COLO829 (cell line): ENCODE results near the gene CLVS2.

Experiments used
- DNase-seq: peaks from one replicate; pipeline ENCODE4 v3.0.0; 2012; ENCODE audit warnings: low spot score

The CLVS2 gene

DNA sequence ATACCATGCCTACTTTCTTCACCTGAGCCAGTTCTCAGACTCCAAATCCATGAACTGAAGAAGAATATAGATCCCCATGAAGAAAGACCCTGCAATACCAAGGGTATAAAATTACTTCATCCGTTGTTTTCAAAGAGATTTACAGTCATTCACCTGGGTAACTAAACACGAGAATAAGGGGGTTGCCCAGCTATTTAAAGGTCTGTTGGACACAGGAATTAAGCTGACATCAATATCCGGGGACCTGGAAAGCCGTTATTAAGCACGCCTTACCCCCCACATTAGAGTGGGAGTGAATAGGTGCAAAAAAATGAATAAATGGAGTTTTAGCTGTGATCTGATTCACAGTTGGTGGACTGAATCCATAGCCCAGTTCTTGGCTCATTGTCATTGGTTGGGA is 28.9 kb downstream of the CLVS2 start:
- DNase-seq, result no peak

DNA sequence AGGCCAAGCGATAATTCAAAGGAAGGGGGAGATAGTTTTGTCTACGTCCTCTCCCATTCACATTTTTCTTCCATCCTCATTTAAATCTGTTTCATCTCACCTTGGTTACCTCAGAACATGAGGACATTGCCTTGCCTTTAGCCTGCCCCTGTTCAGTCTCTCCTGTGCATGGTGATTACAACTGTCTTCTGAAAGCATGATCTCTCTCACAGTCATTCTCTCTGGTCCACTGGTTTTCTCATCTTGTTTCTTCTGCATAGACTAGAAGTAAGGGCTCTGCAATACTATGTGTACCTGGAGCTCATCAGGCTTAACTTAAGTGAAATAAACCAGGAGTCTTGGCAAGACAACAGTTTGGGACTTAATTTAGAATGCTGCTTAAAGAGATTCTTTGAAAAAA is 31.4 kb downstream of the CLVS2 start:
- no peak for DNase-seq

DNA sequence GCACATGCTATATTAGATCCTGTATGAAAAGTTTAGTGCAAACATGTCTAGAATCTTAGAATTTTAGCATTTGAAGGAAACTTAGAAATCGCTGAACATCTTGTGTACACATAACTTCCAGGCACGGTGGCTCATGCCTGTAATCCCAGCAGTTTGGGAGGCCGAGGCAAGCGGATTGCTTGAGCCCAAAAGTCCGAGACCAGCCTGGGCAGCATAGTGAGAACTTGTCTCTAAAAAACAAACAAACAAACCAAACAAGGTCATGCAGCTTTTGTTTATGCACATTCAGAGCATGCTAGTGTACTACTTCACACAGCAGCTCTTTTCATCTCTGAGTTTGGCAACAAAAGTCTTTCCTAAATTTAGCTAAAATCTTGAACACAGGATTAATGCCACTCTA is 32.2 kb downstream of the CLVS2 start:
- DNase-seq, result no peak

DNA sequence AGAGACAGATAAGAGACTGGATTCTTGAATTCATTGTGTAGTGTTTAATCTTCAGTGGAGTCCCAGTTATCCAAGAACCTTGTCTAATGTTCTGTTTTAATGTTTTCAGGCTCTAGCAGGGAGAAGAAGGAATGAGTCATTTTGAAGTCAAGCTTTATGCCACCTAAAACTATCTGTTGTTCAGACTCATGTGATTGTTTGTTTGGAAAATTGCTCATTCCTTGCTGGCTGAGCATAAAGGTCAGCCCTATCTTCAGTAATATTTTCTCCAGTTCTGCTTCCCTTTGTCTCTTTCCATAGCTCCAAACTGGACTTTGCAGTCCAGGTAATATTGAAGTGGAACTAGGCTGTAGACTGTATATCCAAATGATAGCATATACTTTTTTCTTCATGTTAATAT is 34.2 kb downstream of the CLVS2 start:
- peak; percentile 3 for DNase-seq

DNA sequence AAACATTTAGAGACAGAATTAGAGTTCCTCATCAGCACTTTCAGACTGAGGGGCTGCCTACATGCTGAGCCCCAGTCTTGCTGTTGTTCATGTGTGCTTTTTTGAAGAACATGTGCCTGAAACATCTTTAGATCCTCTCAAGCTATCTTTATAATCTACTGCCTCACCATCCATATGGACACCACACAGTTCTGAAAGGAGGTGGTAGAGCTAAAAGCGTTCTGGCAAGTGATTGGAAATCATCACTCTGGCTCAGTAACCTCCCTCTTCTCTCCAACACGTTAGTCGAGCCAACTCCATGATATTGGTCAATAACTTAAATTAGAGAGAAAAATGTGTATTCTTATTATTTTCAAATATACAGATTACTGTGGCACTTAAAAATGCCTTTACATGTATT is 40.6 kb downstream of the CLVS2 start:
- no peak for DNase-seq

DNA sequence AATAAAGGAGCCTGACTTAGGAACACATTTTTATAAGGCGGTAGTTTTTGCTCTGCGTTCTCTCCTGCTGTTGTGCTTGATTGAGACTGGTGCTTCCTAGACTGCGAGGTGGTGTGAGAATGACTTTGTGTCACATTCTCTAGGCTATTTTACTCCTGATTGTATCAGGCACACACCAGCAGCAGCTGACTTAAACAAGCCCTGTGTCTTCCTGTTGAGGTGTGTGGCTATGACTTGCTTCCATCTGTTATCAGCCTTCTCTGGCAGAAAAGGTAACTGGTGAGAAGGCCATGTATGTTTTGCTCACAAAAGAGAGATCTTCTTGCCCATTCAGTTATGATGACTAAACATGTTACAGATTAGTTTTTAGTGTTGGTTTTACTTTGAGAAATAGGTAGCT is 43.4 kb downstream of the CLVS2 start:
- DNase-seq, result no peak

DNA sequence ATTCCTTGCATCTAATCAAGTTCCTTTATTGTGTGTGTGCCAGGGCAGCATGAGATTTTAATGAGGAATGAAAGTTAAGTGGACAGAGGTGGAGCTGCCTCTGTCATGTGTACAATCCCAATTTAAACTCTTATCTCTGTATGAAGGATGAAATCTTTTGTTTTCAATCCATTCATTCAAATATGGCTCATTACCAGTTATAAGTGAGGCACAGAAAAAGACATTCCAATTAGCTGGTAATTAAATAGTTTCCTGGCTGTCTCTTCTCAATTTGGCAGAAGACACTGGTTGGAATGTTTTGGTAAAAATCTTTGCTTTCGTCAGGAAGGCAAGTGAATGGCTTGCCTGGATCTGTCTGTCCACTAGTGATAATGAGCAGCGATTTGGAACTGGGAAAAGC is 46.4 kb downstream of the CLVS2 start:
- DNase-seq, result no peak

DNA sequence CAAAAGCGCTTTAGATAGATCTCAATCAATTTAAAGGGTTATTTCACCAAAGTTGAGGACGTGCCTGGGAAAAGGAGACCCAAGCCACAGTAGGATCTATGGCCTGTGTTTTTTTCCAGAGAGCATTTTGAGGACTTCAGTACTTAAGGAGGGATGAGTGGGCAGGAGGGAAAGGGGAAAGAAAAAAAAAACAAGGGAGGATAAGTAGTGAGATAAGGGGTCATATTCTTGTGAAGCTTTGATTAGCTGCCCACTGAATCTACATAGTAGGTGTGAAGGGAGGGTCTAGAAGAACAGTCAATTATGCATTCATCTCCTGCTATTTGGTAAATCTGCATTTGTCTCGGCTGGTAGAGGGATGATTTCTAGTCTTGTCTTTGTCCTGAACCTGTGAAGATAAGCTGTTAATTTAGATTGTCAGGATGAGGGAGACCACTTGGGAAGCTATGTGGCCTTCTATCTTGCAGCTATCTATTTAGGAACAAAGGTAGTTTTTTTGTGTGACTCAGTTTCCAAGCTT is 48.4 kb downstream of the CLVS2 start:
- DNase-seq, result no peak

DNA sequence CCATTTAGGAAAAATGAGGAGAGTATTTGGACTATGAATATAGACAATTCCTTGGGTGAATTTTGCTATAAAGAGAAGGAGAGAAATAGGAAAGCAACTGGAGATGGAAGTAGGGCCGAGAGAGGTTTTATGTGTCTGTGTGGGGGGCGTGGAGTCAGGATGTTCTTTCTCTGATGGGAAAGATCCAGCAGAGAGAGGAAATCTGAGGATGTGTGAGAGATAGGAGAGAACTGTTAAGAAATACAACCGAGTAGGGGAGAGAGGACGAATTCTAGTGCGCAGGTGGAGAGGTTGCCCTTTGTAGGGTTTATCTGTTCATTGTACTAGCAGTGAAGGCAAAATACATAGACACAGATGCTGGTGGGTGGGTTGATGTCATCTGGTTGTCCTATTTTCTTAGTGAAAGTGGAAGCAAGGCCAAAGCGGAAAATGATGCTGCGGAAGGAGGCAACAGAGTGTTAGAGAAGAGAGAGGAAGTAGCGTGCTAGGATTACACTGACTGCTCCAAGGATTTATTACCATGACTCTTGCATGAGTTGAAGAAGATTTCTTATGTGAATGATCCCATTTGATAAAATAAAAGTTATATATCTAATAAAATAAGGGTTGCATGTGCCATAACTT is 57.7 kb downstream of the CLVS2 start:
- DNase-seq, result no peak

DNA sequence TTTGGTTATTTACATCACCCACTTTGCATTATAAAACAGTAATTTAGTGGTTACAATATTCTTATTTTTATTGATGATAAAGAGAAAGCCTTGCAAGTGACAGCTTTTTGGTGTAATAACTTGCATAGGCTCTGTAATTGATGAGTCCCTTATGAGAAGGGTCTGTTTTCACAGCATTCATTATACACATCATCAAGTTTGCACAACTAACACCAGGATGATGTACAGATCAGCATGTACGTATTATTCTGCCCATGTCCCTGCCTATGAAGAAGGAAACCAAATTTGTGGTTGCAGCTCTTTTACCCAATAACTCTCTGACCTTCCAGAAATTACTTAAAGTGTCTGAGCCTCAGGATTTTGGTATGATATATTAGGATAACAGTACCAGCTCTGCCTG is 59.2 kb downstream of the CLVS2 start:
- no peak for DNase-seq

DNA sequence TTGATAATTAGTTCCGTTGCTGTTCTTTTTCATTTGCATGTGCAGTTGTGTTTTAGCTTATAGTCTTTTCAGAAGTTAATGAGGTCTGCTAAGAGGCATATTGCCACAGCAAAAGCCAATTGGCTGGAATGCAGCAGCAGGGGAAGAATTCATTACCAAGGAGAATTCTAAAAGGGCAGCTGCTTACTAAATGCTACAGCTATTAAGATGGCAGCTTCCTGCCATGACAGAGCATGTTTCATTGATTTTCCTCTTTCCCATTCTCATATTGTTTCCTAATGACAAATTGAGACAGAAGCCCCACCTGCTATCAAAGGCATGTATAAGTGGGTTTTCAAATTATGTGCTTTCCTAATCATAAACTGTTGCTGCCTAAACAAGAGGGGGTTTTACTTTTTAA is 66.6 kb downstream of the CLVS2 start:
- no peak for DNase-seq

DNA sequence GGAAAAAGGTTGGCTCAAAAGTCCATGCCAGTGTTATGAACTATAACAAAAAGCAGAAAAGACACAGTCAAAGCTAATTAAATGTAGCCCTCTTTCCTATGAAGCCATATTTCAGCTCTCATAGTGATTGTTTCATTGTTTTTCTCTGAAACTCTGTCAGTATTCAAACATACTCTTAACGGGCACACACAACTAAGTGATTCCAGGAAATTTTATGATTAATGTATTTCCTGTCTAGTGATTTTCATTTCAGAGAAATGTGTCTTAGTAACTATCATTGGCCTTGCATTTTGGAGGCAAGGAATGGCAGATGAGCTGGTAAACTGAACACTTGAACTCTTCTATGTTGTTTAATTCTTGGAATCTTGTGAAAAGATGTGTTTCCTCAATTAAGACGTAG is 68.0 kb downstream of the CLVS2 start:
- no peak for DNase-seq

DNA sequence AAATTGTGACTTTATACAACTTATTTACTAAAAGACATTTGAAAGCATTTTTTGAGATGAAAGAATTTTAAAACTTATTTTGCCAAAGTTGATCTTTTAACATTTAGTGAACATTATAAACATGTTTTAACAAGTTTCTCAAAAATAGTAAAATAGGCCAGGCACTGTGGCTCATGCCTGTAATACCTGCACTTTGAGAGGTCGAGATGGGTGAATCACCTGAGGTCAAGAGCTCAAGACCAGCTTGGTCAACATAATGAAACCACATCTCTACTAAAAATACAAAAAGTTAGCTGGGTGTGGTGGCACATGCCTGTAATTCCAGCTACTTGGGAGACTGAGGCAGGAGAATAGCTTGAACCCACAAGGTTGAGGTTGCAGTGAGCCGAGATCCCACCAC is 78.6 kb downstream of the CLVS2 start:
- no peak for DNase-seq

DNA sequence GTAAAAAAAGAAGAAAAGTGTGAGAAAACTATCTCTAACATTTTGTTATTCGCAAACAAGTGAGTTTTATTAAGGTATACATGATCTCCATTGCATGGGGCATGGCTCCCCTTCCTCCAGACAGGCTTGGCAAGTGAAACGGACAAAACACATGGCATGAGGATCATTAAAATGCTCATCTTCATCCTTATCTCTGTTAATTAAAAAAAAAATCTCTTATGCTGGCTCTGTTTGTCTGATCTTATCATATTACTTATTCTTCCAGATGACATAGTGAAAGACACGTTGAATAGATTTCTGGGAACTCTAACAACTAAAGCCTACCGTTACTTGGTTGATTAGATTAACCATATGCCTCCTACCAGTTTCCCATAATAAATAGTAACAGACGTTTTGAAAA is 89.4 kb downstream of the CLVS2 start:
- DNase-seq, result no peak

DNA sequence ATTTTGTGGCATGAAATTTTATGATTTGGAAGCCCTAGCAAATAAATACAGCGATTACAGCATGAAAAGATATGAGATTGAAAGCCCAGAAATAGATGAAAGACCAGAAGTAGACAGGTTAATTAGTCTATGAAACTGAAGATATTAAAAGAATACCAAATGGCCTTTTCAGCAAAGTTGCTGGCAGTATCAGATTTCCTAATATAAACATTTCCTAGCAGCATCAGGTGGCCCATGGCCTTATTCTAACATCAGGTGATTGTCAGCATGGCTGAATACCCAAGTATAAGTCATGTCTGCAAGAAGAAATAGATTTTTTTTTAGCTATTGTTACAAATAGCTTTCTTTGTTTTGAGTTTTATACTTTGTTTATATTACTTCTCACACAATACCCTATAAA is 93.2 kb downstream of the CLVS2 start:
- no peak for DNase-seq

DNA sequence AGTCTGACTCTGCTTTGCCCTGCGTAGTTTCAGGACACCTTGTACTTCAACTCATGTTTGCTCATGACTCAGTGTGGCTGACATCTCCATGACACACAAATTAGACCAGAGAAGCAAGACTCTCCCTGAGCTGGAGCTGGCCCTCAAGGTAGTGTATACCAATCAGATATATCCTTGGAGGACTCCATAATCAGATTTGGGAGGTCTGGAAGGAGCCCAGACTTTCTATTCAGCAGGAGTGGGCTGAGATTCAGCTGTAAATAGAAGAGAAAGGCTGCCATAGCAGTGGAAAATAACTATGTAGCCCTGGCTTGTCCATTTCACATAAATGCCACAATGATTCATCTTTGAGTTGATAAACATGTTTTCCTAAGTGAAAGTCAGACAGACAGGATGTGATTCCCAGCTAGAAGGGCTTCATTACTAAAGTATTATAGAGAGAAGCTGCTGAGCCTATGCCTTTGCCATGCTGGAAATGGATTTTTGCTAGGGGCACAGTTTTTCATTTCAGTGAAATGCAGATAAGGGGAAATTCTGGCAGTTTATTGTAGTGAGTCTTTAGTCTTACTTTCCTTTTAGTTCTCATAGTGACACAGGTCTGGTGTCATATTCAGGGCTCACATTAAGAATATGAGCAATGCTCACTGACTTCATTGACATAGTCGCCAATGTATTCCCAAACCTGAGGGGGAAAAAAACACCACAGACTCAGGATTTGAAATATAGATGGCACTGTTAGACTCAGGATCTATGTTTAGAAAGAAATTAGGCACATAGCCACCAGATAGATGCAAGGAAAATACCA is 95.3 kb downstream of the CLVS2 start:
- DNase-seq, result no peak

DNA sequence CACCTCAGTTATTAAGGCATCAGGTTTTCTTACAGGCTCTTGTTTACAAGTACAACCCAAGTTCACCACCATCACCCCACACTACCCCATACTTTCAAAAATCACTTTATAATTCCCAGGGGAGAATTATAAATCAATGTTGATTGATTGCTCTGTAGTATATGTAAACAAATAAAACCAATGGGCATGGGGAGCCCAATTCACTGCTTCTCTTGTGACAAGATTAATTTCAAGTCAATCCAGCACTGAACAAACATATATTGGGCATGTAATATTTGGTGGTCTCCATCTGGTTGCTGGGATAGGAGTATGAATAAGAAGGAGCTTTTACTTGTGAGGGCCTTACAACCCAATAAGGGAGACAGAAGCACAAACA is 95.8 kb downstream of the CLVS2 start:
- no peak for DNase-seq

DNA sequence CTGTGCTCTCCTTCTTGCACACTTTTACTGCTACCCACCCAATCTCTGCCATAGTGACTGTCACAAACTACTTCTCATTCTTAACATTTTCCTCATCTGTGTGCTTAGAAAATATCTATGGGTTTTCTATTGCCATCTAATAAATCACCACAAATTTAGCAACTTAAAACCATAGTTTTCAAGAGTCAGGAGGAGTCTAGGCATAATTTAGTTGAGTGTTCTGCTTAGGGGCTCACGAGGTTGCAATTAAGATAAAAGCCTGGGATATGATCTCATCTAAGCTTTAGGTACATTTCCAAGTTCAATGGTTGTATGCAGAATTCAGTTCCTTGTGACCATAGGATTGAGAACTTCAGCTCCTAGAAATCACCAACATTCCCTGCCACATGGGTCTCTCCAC is 98.8 kb downstream of the CLVS2 start:
- DNase-seq, result no peak

DNA sequence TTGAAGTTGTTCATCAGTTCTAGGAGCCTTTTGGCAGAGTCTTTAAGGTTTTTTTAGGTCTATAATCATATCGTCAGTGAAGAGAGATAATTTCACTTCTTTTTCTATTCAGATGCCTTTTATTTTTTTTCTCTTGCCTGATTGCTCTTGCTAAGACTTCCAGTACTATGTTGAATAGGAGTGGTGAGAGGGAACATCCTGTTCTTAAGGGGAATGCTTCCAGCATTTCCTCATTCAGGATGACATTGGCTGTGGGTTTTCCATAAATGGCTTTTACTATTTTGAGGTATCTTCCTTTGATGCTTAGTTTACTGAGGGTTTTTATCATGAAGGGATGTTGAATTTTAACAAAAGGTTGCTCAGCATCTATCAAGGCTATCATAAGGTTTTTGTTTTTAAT is 109.5 kb downstream of the CLVS2 start:
- no peak for DNase-seq

DNA sequence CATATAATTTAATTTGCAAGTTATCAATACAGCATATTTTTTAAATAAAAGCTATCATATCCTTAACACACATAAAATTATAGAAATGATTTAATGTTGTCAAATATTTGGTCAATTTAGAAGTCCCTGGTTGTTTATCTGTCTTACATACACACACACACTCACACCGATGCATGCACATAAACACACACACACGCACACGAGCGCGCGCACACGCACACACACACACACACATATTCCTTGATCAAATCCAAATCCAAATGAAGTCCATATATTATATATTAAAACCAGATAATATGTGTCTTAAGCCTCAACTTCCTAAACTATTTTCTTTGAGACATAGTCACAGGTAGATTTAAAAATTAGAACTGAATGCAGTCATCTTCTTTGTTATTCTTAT is 120.3 kb downstream of the CLVS2 start:
- DNase-seq, result no peak

DNA sequence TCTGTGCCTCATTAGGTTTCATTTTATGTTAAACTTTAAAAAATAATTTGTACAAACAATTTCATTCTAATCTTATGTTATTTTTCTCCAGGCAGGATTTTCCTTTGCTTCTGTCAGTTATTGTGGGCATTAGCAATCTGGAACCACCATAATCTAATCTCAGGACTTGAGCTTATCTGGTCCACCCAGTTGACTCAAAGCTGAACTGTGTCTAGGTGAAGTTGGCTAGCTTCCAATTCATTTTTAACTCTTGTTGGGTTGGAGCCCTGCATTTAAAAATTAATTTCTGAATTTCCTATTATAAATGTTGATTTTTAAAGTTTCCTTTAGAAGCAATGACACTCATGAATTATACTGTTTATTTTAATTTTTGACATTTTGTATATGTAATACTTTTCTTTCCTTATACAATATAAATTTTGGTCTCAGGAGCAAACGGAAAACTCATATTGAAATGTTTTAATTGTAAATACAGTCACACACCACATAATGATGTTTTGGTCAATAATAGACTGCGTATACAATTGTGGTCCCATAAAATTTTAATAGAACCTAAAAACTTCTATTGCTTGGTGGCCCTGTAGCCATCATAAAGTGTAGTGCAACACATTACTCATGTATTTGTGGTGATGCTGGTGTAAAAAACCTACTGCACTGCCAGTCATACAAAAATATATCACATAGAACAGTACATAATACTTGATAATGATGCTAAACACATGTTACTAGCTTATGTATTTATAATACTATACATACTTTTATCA is 121.3 kb downstream of the CLVS2 start:
- DNase-seq, result no peak

DNA sequence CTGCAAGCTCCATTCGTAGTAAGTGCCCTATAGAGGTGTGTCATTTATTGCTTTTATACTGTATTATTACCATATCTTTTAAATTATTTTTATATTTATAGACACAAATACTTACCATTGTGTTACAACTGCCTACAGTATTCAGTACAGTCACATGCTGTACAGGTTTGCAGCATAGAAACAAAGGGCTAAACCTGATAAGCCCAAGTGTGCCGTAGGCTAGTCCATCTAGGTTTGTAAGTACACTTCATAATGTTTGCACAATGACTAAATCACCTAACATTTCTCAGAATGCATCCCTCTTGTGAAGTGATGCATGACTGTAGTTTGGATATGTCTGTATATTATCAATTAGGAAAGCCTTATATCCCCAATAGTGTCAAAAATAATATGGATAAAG is 122.8 kb downstream of the CLVS2 start:
- no peak for DNase-seq
